Measurements from ENCODE around the gene ZNF581.

- no peak for TF ChIP-seq CTCF (conservative IDR thresholded peaks at IDR 0.05; ENCODE audit: low read depth, low read length)
- no peak for TF ChIP-seq EZH2 (IDR thresholded peaks at IDR 0.05; ENCODE audit: borderline replicate concordance, low read depth, low read length, poor library complexity, severe bottlenecking)
These were observed 7.5 kb upstream of the ZNF581 start for GRCh38 chr19:55635856-55636440.
